HEK293T (cell line): Measurements from ENCODE around the gene TSPAN18.

Source experiments
- CTCF ChIA-PET: fragments of 350-600 bp; formaldehyde crosslinking; extraction: SDS; loops from one replicate; lab custom pipeline; 2021; ENCODE audit warnings: antibody characterized with exemption, inconsistent platforms; lab: Yijun Ruan, JAX
- POLR2A ChIA-PET: fragments of 350-600 bp; formaldehyde crosslinking; extraction: SDS; loops from one replicate; lab custom pipeline; 2020; ENCODE audit warnings: antibody characterized with exemption, inconsistent platforms; lab: Yijun Ruan, JAX
- DNase-seq: peaks from one replicate; pipeline ENCODE4 v3.0.0; 2012; ENCODE audit warnings: mixed read lengths; ENCODE audit errors: extremely low spot score
- ARNT ChIP-seq: fragments of 450-650 bp; IDR thresholded peaks from 2 replicates; pipeline ENCODE4 v1.6.1; 2017; ENCODE audit warnings: mild to moderate bottlenecking
- BHLHE40 ChIP-seq: fragments of 450-650 bp; IDR thresholded peaks from 2 replicates; pipeline ENCODE4 v1.6.1; 2016; ENCODE audit warnings: mild to moderate bottlenecking, moderate library complexity, borderline replicate concordance
- CTBP1 ChIP-seq: fragments of 450-650 bp; IDR thresholded peaks from 2 replicates; pipeline ENCODE4 v1.6.1; 2016; ENCODE audit warnings: borderline replicate concordance
- ELF4 ChIP-seq: fragments of 450-650 bp; IDR thresholded peaks from 2 replicates; pipeline ENCODE4 v1.6.1; 2017; ENCODE audit warnings: antibody characterized with exemption
- FOXA1 ChIP-seq: fragments of 450-650 bp; IDR thresholded peaks from 2 replicates; pipeline ENCODE4 v1.6.1; 2016; ENCODE audit warnings: mild to moderate bottlenecking
- FOXK2 ChIP-seq: fragments of 450-650 bp; IDR thresholded peaks from 2 replicates; pipeline ENCODE4 v1.6.1; 2016; ENCODE audit warnings: mild to moderate bottlenecking
- FOXM1 ChIP-seq: fragments of 450-650 bp; IDR thresholded peaks from 2 replicates; pipeline ENCODE4 v1.6.1; 2017; ENCODE audit warnings: mild to moderate bottlenecking, borderline replicate concordance
- HDGF ChIP-seq: fragments of 450-650 bp; IDR thresholded peaks from 2 replicates; pipeline ENCODE4 v1.6.1; 2017; ENCODE audit warnings: antibody characterized with exemption, borderline replicate concordance
- L3MBTL2 ChIP-seq: fragments of 450-650 bp; conservative IDR thresholded peaks from 2 replicates; pipeline ENCODE4 v1.6.1; 2016; ENCODE audit warnings: mild to moderate bottlenecking
- LEF1 ChIP-seq: fragments of 450-650 bp; IDR thresholded peaks from 2 replicates; pipeline ENCODE4 v1.6.1; 2017; ENCODE audit warnings: mild to moderate bottlenecking, borderline replicate concordance
- NFRKB ChIP-seq: fragments of 450-650 bp; IDR thresholded peaks from 2 replicates; pipeline ENCODE4 v1.6.1; 2016; ENCODE audit warnings: mild to moderate bottlenecking, moderate library complexity
- SP1 ChIP-seq: fragments of 450-650 bp; IDR thresholded peaks from 2 replicates; pipeline ENCODE4 v1.6.1; 2017
- SUZ12 ChIP-seq: fragments of 450-650 bp; IDR thresholded peaks from 2 replicates; pipeline ENCODE4 v1.6.1; 2016; ENCODE audit warnings: mild to moderate bottlenecking
- TARDBP ChIP-seq: fragments of 450-650 bp; IDR thresholded peaks from 2 replicates; pipeline ENCODE4 v1.6.1; 2016
- ZNF384 ChIP-seq: fragments of 450-650 bp; IDR thresholded peaks from 2 replicates; pipeline ENCODE4 v1.6.1; 2016
- TF ChIP-seq, protein P1 (sequence below): fragments of 450-650 bp; IDR thresholded peaks from 2 replicates; pipeline ENCODE4 v1.6.1; 2016

The TSPAN18 gene

DNA sequence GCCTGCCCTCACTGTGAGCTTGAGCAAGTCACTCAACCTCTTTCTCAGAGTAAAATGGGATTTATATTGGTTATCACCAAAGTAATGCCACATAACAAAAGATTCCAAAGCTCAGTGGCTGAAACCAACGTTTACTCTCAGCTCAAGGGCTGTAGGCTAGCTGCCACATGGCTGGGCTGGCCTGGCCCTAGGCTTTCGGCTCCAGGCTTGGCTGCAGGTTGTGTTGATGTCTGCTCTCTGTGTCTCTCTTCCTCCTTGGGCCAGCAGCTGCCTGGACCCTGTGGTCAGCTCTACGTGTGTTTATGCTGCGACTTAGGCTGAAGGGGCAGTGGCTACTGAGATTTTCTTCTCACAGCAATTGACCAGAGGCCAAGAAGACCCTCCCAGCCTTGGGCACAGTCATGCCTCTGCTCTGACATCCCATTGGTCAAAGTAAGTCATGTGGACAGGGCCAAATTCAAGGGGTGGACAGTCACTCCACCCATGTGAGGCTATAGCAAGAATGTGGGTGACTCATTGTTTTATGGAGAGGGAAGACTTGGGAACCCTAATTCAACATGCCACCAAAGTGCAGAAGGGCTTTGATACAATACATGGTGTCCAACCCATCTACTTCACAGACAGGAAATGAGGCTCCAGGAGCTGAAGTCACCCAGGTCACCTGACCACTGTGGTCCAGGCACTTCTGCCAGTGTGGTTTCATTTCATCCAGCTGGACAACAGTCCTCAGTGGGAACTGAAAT is 90.6 kb downstream of the TSPAN18 start:
- TF ChIP-seq TARDBP, result no peak
- no peak for TF ChIP-seq FOXM1
- TF ChIP-seq CTBP1, result no peak
- no peak for TF ChIP-seq NFRKB
- TF ChIP-seq LEF1, result no peak
- TF ChIP-seq ARNT, result no peak
- no peak for TF ChIP-seq FOXK2
- TF ChIP-seq SUZ12, result no peak
- no peak for TF ChIP-seq BHLHE40
- TF ChIP-seq ELF4, result no peak
- TF ChIP-seq, protein P1, sequence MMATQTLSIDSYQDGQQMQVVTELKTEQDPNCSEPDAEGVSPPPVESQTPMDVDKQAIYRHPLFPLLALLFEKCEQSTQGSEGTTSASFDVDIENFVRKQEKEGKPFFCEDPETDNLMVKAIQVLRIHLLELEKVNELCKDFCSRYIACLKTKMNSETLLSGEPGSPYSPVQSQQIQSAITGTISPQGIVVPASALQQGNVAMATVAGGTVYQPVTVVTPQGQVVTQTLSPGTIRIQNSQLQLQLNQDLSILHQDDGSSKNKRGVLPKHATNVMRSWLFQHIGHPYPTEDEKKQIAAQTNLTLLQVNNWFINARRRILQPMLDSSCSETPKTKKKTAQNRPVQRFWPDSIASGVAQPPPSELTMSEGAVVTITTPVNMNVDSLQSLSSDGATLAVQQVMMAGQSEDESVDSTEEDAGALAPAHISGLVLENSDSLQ, result no peak
- no peak for TF ChIP-seq SP1
- TF ChIP-seq FOXA1, result no peak
- TF ChIP-seq ZNF384, result no peak
- no peak for DNase-seq
- CTCF ChIA-PET, result no interaction called here
- POLR2A ChIA-PET, result no interaction called here

DNA sequence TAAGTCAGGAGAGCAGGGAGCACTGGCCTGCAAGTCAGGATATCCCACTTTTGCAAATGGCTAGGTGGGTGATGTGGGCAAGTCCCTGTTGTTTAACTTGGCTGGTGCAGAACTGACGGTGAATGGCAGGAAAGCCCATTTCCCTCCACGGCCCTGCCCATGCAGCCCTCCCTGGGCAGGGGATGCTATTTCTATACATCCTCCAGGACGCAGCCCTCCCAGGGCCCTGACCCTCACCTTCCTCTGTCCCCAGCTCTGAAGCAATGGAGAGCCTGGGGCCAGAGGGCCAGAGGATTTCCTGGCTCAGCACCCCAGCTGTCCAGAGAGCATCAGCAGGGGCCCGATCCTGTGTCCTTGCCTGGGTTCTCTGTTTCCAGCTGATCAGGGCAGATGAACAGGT is 91.3 kb downstream of the TSPAN18 start:
- DNase-seq, result no peak
- CTCF ChIA-PET, result no interaction called here
- TF ChIP-seq ZNF384 (no peak), FOXM1 (no peak), ARNT (no peak), SP1 (no peak), NFRKB (no peak), BHLHE40 (no peak), FOXA1 (no peak), CTBP1 (no peak), SUZ12 (no peak), HDGF (no peak), L3MBTL2 (no peak), ELF4 (no peak)
- TF ChIP-seq, protein P1, result no peak
- POLR2A ChIA-PET, result no interaction called here

DNA sequence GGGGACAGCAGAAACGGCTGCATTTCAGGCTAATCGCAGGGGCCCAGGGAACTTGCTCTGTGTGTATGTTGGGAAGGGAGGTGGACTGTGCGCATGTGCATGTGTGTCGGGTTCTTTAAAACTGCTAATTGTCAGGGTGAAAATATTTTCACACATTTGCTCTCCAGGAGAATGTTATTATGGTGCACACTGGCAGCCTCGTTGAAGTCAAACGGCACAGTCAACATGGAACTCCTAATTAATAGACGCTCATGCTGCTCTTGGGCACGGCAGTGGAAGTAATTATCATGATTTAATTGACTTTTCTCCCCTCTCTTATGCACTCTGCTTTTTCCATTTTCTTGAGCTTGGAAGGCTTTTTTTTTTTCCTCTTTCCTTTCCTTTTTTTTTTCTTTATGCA is 92.6 kb downstream of the TSPAN18 start:
- TF ChIP-seq SP1, result no peak
- TF ChIP-seq ARNT, result no peak
- TF ChIP-seq FOXA1, result no peak
- no peak for TF ChIP-seq ELF4
- no peak for TF ChIP-seq FOXM1
- TF ChIP-seq, protein P1, result no peak
- TF ChIP-seq SUZ12, result no peak
- no peak for TF ChIP-seq ZNF384
- no peak for TF ChIP-seq CTBP1
- TF ChIP-seq BHLHE40, result no peak
- TF ChIP-seq NFRKB, result no peak
- no peak for TF ChIP-seq TARDBP
- TF ChIP-seq LEF1, result no peak
- no peak for DNase-seq
- CTCF ChIA-PET, result no interaction called here
- POLR2A ChIA-PET, result no interaction called here

DNA sequence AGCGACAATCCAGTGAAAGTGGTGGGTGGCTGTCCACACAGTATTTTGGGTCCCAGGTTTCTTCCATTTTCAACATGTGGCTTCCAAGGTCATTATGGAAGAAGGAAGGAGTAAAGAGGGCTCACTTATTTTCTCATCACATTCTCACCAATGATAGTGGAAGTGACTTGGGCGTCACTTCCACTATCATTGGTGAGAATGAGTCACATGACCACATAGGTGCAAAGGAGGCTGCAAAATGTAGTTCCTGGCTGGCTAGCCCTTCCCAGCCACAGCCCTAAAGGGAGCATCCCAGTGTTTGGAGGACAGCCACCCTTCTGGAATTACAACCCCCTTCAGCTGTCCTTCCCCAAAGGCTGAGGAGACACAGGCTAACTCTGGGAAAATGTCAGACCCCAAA is 95.6 kb downstream of the TSPAN18 start:
- ChIA-PET CTCF (no interaction called here), POLR2A (no interaction called here)
- no peak for DNase-seq
- TF ChIP-seq, protein P1, result no peak
- TF ChIP-seq ELF4 (no peak), CTBP1 (no peak), TARDBP (no peak), FOXK2 (no peak), FOXM1 (no peak), ZNF384 (no peak), HDGF (no peak), LEF1 (no peak), SP1 (no peak), L3MBTL2 (no peak), FOXA1 (no peak), BHLHE40 (no peak), NFRKB (no peak)

DNA sequence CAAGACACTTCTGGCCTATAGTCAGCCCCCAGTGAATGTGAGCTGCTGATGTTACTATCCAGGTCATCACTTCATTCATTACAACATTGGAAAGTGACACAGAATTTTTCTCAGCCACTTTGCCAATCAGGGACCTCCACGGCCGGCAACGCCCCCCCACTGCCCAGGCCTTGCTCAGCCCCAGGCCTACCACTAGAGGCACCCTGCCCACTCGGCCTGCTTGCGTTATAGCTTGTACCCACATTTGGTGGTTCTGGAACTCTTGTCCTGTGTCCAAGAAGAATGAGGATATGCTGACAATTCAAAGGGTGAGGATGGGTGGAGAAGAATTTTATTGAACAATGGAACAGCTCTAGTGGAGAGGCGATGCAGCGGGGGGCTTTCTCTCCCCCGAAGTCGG is 96.2 kb downstream of the TSPAN18 start:
- TF ChIP-seq, protein P1, result no peak
- TF ChIP-seq ELF4 (no peak), SUZ12 (no peak), LEF1 (no peak), FOXK2 (no peak), FOXM1 (no peak)
- no peak for DNase-seq
- ChIA-PET POLR2A (no interaction called here), CTCF (no interaction called here)
